ENCODE measurements around the gene SLC26A5.

Gene SLC26A5

GRCh38 chr7:103336761-103337160, 109.2 kb downstream of the SLC26A5 start:
- Histone ChIP-seq H3K4me3 (ENCODE audit: low read depth in 1 of 2, low read length in 2 of 2) (no peak overlapping the region), H4K20me1 (ENCODE audit: insufficient read depth, low read length) (peaks cover 14% of the 10 kb centered on the region; the same call in 1 of the 2 replicates), H2AFZ (ENCODE audit: low read depth, low read length) (no peak overlapping the region), H3K9me3 (ENCODE audit: insufficient read depth, low read length, severe bottlenecking) (no peaks in the 10 kb centered on the region), H3K27ac (ENCODE audit: low read length) (no peak overlapping the region), H3K36me3 (ENCODE audit: insufficient read depth, low read length) (peaks cover 87% of the 10 kb centered on the region), H3K79me2 (ENCODE audit: insufficient read depth, low read length) (peaks cover 80% of the 10 kb centered on the region), H3K27me3 (ENCODE audit: insufficient read depth, low read length, poor library complexity) (no peaks in the 10 kb centered on the region), H3K4me2 (ENCODE audit: insufficient read depth, low read length) (no peak overlapping the region), H3K4me1 (ENCODE audit: insufficient read depth, low read length) (peaks cover 10% of the 10 kb centered on the region), H3K9ac (ENCODE audit: low read depth, low read length) (no peak overlapping the region)
- no peak for ATAC-seq (ENCODE audit: insufficient read depth, low read depth)
- DNase-seq = no peak
- no peak for TF ChIP-seq CTCF (IDR thresholded peaks at IDR 0.05; ENCODE audit: borderline replicate concordance, extremely low read depth, low read length, poor library complexity, severe bottlenecking)
- no peak for TF ChIP-seq EZH2 (IDR thresholded peaks at IDR 0.05; ENCODE audit: borderline replicate concordance, low read depth, low read length, severe bottlenecking)

GRCh38 chr7:103325744-103326143, 120.3 kb downstream of the SLC26A5 start:
- Histone ChIP-seq H3K9ac (ENCODE audit: low read depth, low read length) (no peak overlapping the region), H3K4me3 (ENCODE audit: low read depth in 1 of 2, low read length in 2 of 2) (no peak overlapping the region), H3K4me1 (ENCODE audit: insufficient read depth, low read length) (no peaks in the 10 kb centered on the region), H2AFZ (ENCODE audit: low read depth, low read length) (no peak overlapping the region), H3K36me3 (ENCODE audit: insufficient read depth, low read length) (peaks cover 76% of the 10 kb centered on the region), H3K27ac (ENCODE audit: low read length) (no peak overlapping the region), H4K20me1 (ENCODE audit: insufficient read depth, low read length) (no peaks in the 10 kb centered on the region; the same call in 1 of the 2 replicates), H3K79me2 (ENCODE audit: insufficient read depth, low read length) (peaks cover 9% of the 10 kb centered on the region; the same call in 1 of the 2 replicates), H3K27me3 (ENCODE audit: insufficient read depth, low read length, poor library complexity) (no peaks in the 10 kb centered on the region), H3K9me3 (ENCODE audit: insufficient read depth, low read length, severe bottlenecking) (no peaks in the 10 kb centered on the region), H3K4me2 (ENCODE audit: insufficient read depth, low read length) (no peak overlapping the region)
- ATAC-seq (ENCODE audit: insufficient read depth, low read depth) (no peak), DNase-seq (no peak)
- TF ChIP-seq CTCF (IDR thresholded peaks at IDR 0.05; ENCODE audit: borderline replicate concordance, extremely low read depth, low read length, poor library complexity, severe bottlenecking) = no peak
- TF ChIP-seq EZH2 (IDR thresholded peaks at IDR 0.05; ENCODE audit: borderline replicate concordance, low read depth, low read length, severe bottlenecking) = no peak

All from DND-41 (cell line).